ENCODE data around the gene RCOR2. TPM values are rescaled to one million over a fixed set of nuclear protein-coding genes. Genes with fewer than 3 reads are reported as not detected.

The RCOR2 gene
- total RNA-seq, 1 donor from 2014 or later, result 7.8 TPM

GRCh38 chr11:63931876-63932275, 14.9 kb upstream of the RCOR2 start:
- Histone ChIP-seq H3K27me3 (ENCODE audit: control insufficient read depth, insufficient read depth, low read length) (peaks cover 3% of the 10 kb centered on the region), H3K36me3 (ENCODE audit: control insufficient read depth, insufficient read depth, low read length) (no peaks in the 10 kb centered on the region), H3K4me3 (ENCODE audit: low read depth, low read length) (no peak overlapping the region)
- no peak for DNase-seq (ENCODE audit: low read depth)
- no peak for TF ChIP-seq CTCF (IDR thresholded peaks at IDR 0.05; ENCODE audit: insufficient read depth, low read length, poor library complexity, severe bottlenecking)

- Histone ChIP-seq H3K4me3 (ENCODE audit: low read depth, low read length) (no peak overlapping the region), H3K27me3 (ENCODE audit: control insufficient read depth, insufficient read depth, low read length) (peaks cover 3% of the 10 kb centered on the region), H3K36me3 (ENCODE audit: control insufficient read depth, insufficient read depth, low read length) (no peaks in the 10 kb centered on the region)
- DNase-seq (ENCODE audit: low read depth), result no peak
- TF ChIP-seq CTCF (IDR thresholded peaks at IDR 0.05; ENCODE audit: insufficient read depth, low read length, poor library complexity, severe bottlenecking), result no peak
Measured at GRCh38 chr11:63931045-63931444, 14.1 kb upstream of the RCOR2 start.

- no peak for DNase-seq (ENCODE audit: low read depth)
- TF ChIP-seq CTCF (IDR thresholded peaks at IDR 0.05; ENCODE audit: insufficient read depth, low read length, poor library complexity, severe bottlenecking), result no peak
- no peak overlapping the region for H3K4me3 ChIP-seq (ENCODE audit: low read depth, low read length)
- H3K27me3 ChIP-seq (ENCODE audit: control insufficient read depth, insufficient read depth, low read length), result peaks cover 3% of the 10 kb centered on the region
- H3K36me3 ChIP-seq (ENCODE audit: control insufficient read depth, insufficient read depth, low read length), result no peaks in the 10 kb centered on the region
Measured at GRCh38 chr11:63929616-63930015, 12.7 kb upstream of the RCOR2 start.

GRCh38 chr11:63923319-63923718, 6.4 kb upstream of the RCOR2 start:
- DNase-seq (ENCODE audit: low read depth), result no peak
- Histone ChIP-seq H3K36me3 (ENCODE audit: control insufficient read depth, insufficient read depth, low read length) (no peaks in the 10 kb centered on the region), H3K4me3 (ENCODE audit: low read depth, low read length) (no peak overlapping the region), H3K27me3 (ENCODE audit: control insufficient read depth, insufficient read depth, low read length) (peaks cover 13% of the 10 kb centered on the region)
- TF ChIP-seq CTCF (IDR thresholded peaks at IDR 0.05; ENCODE audit: insufficient read depth, low read length, poor library complexity, severe bottlenecking), result no peak

- no peak for DNase-seq (ENCODE audit: low read depth)
- no peak for TF ChIP-seq CTCF (IDR thresholded peaks at IDR 0.05; ENCODE audit: insufficient read depth, low read length, poor library complexity, severe bottlenecking)
- Histone ChIP-seq H3K36me3 (ENCODE audit: control insufficient read depth, insufficient read depth, low read length) (no peaks in the 10 kb centered on the region), H3K27me3 (ENCODE audit: control insufficient read depth, insufficient read depth, low read length) (peaks cover 9% of the 10 kb centered on the region), H3K4me3 (ENCODE audit: low read depth, low read length) (no peak overlapping the region)
Measured at GRCh38 chr11:63922673-63923192, 5.8 kb upstream of the RCOR2 start.

GRCh38 chr11:63920939-63921417, 4.0 kb upstream of the RCOR2 start:
- peak; percentile 74 for TF ChIP-seq CTCF (IDR thresholded peaks at IDR 0.05; ENCODE audit: insufficient read depth, low read length, poor library complexity, severe bottlenecking)
- Histone ChIP-seq H3K27me3 (ENCODE audit: control insufficient read depth, insufficient read depth, low read length) (peaks cover 9% of the 10 kb centered on the region), H3K4me3 (ENCODE audit: low read depth, low read length) (no peak overlapping the region), H3K36me3 (ENCODE audit: control insufficient read depth, insufficient read depth, low read length) (no peaks in the 10 kb centered on the region)
- no peak for DNase-seq (ENCODE audit: low read depth)

Data from kidney epithelial cell (primary cell).